Measurements from ENCODE around the gene MXRA7.
"Not testable (repeated sequence)": the region's sequence is repeated elsewhere in the genome, so short reads cannot be mapped to it uniquely, and the experiment has no call there.

MXRA7 gene

GRCh38 chr17:76710863-76711611 is at the start of gene MXRA7:
TSS of gene MXRA7 (minus strand) at chr17:76710965. CDS start at chr17:76710946, 19 bp downstream.
- DNase-seq (ENCODE audit: extremely low read depth in 1 of 2, low read depth in 1 of 2) = peak; percentile 35

- DNase-seq (ENCODE audit: extremely low read depth in 1 of 2, low read depth in 1 of 2) = no peak
Measured at GRCh38 chr17:76758570-76758969, 47.8 kb upstream of the MXRA7 start.

- DNase-seq (ENCODE audit: extremely low read depth in 1 of 2, low read depth in 1 of 2) = no peak
Measured at GRCh38 chr17:76757256-76757655, 46.5 kb upstream of the MXRA7 start.

- DNase-seq (ENCODE audit: extremely low read depth in 1 of 2, low read depth in 1 of 2) = no peak
Measured at GRCh38 chr17:76755285-76755684, 44.5 kb upstream of the MXRA7 start.

GRCh38 chr17:76753061-76753961 is 42.5 kb upstream of the MXRA7 start:
- no peak for DNase-seq (ENCODE audit: extremely low read depth in 1 of 2, low read depth in 1 of 2)

GRCh38 chr17:76752006-76752405 is 41.2 kb upstream of the MXRA7 start:
- no peak for DNase-seq (ENCODE audit: extremely low read depth in 1 of 2, low read depth in 1 of 2)

- no peak for DNase-seq (ENCODE audit: extremely low read depth in 1 of 2, low read depth in 1 of 2)
Measured at GRCh38 chr17:76751416-76751993, 40.7 kb upstream of the MXRA7 start.

- no peak for DNase-seq (ENCODE audit: extremely low read depth in 1 of 2, low read depth in 1 of 2)
Measured at GRCh38 chr17:76748657-76749056, 37.9 kb upstream of the MXRA7 start.

- DNase-seq (ENCODE audit: extremely low read depth in 1 of 2, low read depth in 1 of 2) = no peak
Measured at GRCh38 chr17:76747716-76748363, 37.1 kb upstream of the MXRA7 start.

- not testable (repeated sequence) for DNase-seq (ENCODE audit: extremely low read depth in 1 of 2, low read depth in 1 of 2)
Measured at GRCh38 chr17:76745785-76746184, 35.0 kb upstream of the MXRA7 start.

- DNase-seq (ENCODE audit: extremely low read depth in 1 of 2, low read depth in 1 of 2) = no peak
Measured at GRCh38 chr17:76744747-76745146, 34.0 kb upstream of the MXRA7 start.

GRCh38 chr17:76742958-76743357 is 32.2 kb upstream of the MXRA7 start:
- DNase-seq (ENCODE audit: extremely low read depth in 1 of 2, low read depth in 1 of 2) = no peak

- DNase-seq (ENCODE audit: extremely low read depth in 1 of 2, low read depth in 1 of 2) = no peak
Measured at GRCh38 chr17:76740329-76741118, 29.8 kb upstream of the MXRA7 start.

GRCh38 chr17:76739568-76740115 is 28.9 kb upstream of the MXRA7 start:
- not testable (repeated sequence) for DNase-seq (ENCODE audit: extremely low read depth in 1 of 2, low read depth in 1 of 2)

GRCh38 chr17:76738468-76738850 is 27.7 kb upstream of the MXRA7 start:
- DNase-seq (ENCODE audit: extremely low read depth in 1 of 2, low read depth in 1 of 2) = no peak

GRCh38 chr17:76737676-76738467 is 27.1 kb upstream of the MXRA7 start, which contains the start of gene MFSD11:
TSS of gene MFSD11 (plus strand) at chr17:76738119. CDS start at chr17:76738353, 234 bp downstream.
- peak; percentile 85 to 88 for DNase-seq (ENCODE audit: extremely low read depth in 1 of 2, low read depth in 1 of 2)

GRCh38 chr17:76737082-76737675 is 26.4 kb upstream of the MXRA7 start, which contains the start of gene SRSF2:
TSS of gene SRSF2 (minus strand) at chr17:76737331. CDS start at chr17:76737160, 171 bp downstream.
- peak; percentile 96 to 100 for DNase-seq (ENCODE audit: extremely low read depth in 1 of 2, low read depth in 1 of 2)

- peak in 1 of 2 donors; percentile 39 for DNase-seq (ENCODE audit: extremely low read depth in 1 of 2, low read depth in 1 of 2)
Measured at GRCh38 chr17:76736349-76737081, 25.8 kb upstream of the MXRA7 start.

Data from stimulated activated CD8-positive, alpha-beta memory T cell treated with anti-CD3 and anti-CD28 coated beads, Interleukin-7, amount 100 ng/mL, for 48 hours (primary cell).